HEK293 (cell line): Measurements from ENCODE around the gene TMEM135.

Experiments used
- CTCF ChIA-PET: fragments of 350-600 bp; formaldehyde crosslinking; extraction: SDS; loops from one replicate; lab custom pipeline; 2021; ENCODE audit warnings: antibody characterized with exemption; lab: Yijun Ruan, JAX
- POLR2A ChIA-PET: fragments of 300-600 bp; formaldehyde crosslinking; extraction: SDS; loops from one replicate; lab custom pipeline; 2020; ENCODE audit warnings: antibody characterized with exemption, inconsistent platforms; lab: Yijun Ruan, JAX
- H3K27ac ChIP-seq: fragments of 200-500 bp; sonication (Bioruptor generic); 2 replicates; pipeline ENCODE4 v1.5.1; 2014; ENCODE audit warnings: low read depth, low read length, control low read depth, inconsistent platforms; ENCODE audit errors: extremely low read depth
- H3K36me3 ChIP-seq, 2 experiments: fragments of 200-500 bp in 1 of 2; sonication (Bioruptor generic) in 1 of 2; 1 replicate in 1 of 2; 2 replicates in 1 of 2; pipeline ENCODE4 v1.5.1; 2014 to 2017; ENCODE audit warnings: inconsistent platforms in 2 of 2, low read length in 2 of 2; ENCODE audit not compliant: control insufficient read depth in 2 of 2, insufficient read depth in 1 of 2
- H3K4me1 ChIP-seq: fragments of 200-500 bp; sonication (Bioruptor generic); 2 replicates; pipeline ENCODE4 v1.5.1; 2014; ENCODE audit warnings: mild to moderate bottlenecking, low read length, inconsistent platforms; ENCODE audit not compliant: control insufficient read depth, insufficient read depth
- H3K4me3 ChIP-seq: 2 replicates; pipeline ENCODE4 v1.5.1; 2011; ENCODE audit warnings: low read depth, mild to moderate bottlenecking, control low read depth, low read length, moderate library complexity
- H3K9me3 ChIP-seq: fragments of 200-500 bp; sonication (Bioruptor generic); 2 replicates; pipeline ENCODE4 v1.5.1; 2014; ENCODE audit warnings: low read depth, low read length, inconsistent platforms; ENCODE audit not compliant: control insufficient read depth, insufficient read depth
- SALL2 ChIP-seq: fragments of 450-650 bp; formaldehyde crosslinking; IDR thresholded peaks from 2 replicates; pipeline ENCODE4 v1.5.0; 2017; ENCODE audit warnings: missing biosample characterization, mild to moderate bottlenecking, missing genetic modification characterization, borderline replicate concordance
- ZBTB10 ChIP-seq: fragments of 450-650 bp; formaldehyde crosslinking; IDR thresholded peaks from 2 replicates; pipeline ENCODE4 v1.5.1; 2016; ENCODE audit warnings: missing biosample characterization, missing genetic modification characterization
- ZFP3 ChIP-seq: fragments of 450-650 bp; formaldehyde crosslinking; IDR thresholded peaks from 2 replicates; pipeline ENCODE4 v1.5.1; 2016; ENCODE audit warnings: low read depth, missing biosample characterization, missing genetic modification characterization
- ZNF114 ChIP-seq: fragments of 450-650 bp; formaldehyde crosslinking; IDR thresholded peaks from 2 replicates; pipeline ENCODE4 v1.5.0; 2017; ENCODE audit warnings: missing biosample characterization, missing genetic modification characterization
- ZNF16 ChIP-seq: fragments of 450-650 bp; formaldehyde crosslinking; IDR thresholded peaks from 2 replicates; pipeline ENCODE4 v1.5.1; 2016; ENCODE audit warnings: low read depth, missing biosample characterization, missing genetic modification characterization
- ZNF175 ChIP-seq: fragments of 450-650 bp; formaldehyde crosslinking; IDR thresholded peaks from 2 replicates; pipeline ENCODE4 v1.5.1; 2016; ENCODE audit warnings: missing biosample characterization, missing genetic modification characterization
- ZNF184 ChIP-seq: fragments of 450-650 bp; IDR thresholded peaks from 2 replicates; pipeline ENCODE4 v1.5.1; 2018; ENCODE audit warnings: missing biosample characterization, mild to moderate bottlenecking, missing genetic modification characterization
- ZNF23 ChIP-seq: fragments of 450-650 bp; formaldehyde crosslinking; IDR thresholded peaks from 2 replicates; pipeline ENCODE4 v1.5.1; 2016; ENCODE audit warnings: missing biosample characterization, missing genetic modification characterization, borderline replicate concordance
- ZNF24 ChIP-seq: fragments of 450-650 bp; formaldehyde crosslinking; IDR thresholded peaks from 2 replicates; pipeline ENCODE4 v1.5.1; 2016; ENCODE audit warnings: missing biosample characterization, missing genetic modification characterization
- ZNF354C ChIP-seq: fragments of 450-650 bp; formaldehyde crosslinking; IDR thresholded peaks from 2 replicates; pipeline ENCODE4 v1.5.1; 2016; ENCODE audit warnings: missing biosample characterization, missing genetic modification characterization, low read depth, borderline replicate concordance
- ZNF426 ChIP-seq: fragments of 450-650 bp; formaldehyde crosslinking; IDR thresholded peaks from 2 replicates; pipeline ENCODE4 v1.5.1; 2017; ENCODE audit warnings: missing biosample characterization, missing genetic modification characterization, mild to moderate bottlenecking, inconsistent platforms, moderate library complexity
- ZNF513 ChIP-seq: fragments of 450-650 bp; IDR thresholded peaks from 2 replicates; pipeline ENCODE4 v1.5.1; 2018; ENCODE audit warnings: missing biosample characterization, missing genetic modification characterization
- ZNF521 ChIP-seq: fragments of 450-650 bp; formaldehyde crosslinking; IDR thresholded peaks from 2 replicates; pipeline ENCODE4 v1.5.1; 2017; ENCODE audit warnings: missing biosample characterization, mild to moderate bottlenecking, missing genetic modification characterization
- ZNF530 ChIP-seq: fragments of 450-650 bp; formaldehyde crosslinking; IDR thresholded peaks from 2 replicates; pipeline ENCODE4 v1.5.1; 2016; ENCODE audit warnings: low read depth, missing biosample characterization, missing genetic modification characterization
- ZNF548 ChIP-seq: fragments of 450-650 bp; formaldehyde crosslinking; IDR thresholded peaks from 2 replicates; pipeline ENCODE4 v1.5.1; 2016; ENCODE audit warnings: missing biosample characterization, missing genetic modification characterization
- ZNF580 ChIP-seq: fragments of 450-650 bp; formaldehyde crosslinking; IDR thresholded peaks from 2 replicates; pipeline ENCODE4 v1.5.1; 2016; ENCODE audit warnings: missing biosample characterization, missing genetic modification characterization
- ZNF768 ChIP-seq: fragments of 450-650 bp; formaldehyde crosslinking; IDR thresholded peaks from 2 replicates; pipeline ENCODE4 v1.5.1; 2018; ENCODE audit warnings: missing biosample characterization, mild to moderate bottlenecking, missing genetic modification characterization
- ZSCAN18 ChIP-seq: fragments of 450-650 bp; formaldehyde crosslinking; IDR thresholded peaks from 2 replicates; pipeline ENCODE4 v1.5.1; 2016; ENCODE audit warnings: missing biosample characterization, missing genetic modification characterization
- ZXDB ChIP-seq: fragments of 450-650 bp; formaldehyde crosslinking; IDR thresholded peaks from 2 replicates; pipeline ENCODE4 v1.5.1; 2016; ENCODE audit warnings: missing biosample characterization, missing genetic modification characterization

TMEM135 gene

GRCh38 chr11:87368858-87369480, 331.2 kb downstream of the TMEM135 start:
- TF ChIP-seq ZNF521 = no peak
- H3K4me3 ChIP-seq = no peak overlapping the region
- POLR2A ChIA-PET = no interaction called here
- H3K36me3 ChIP-seq = no peaks in the 10 kb centered on the region
- CTCF ChIA-PET = interaction anchor here (2.6 kb wide), 1 partner anchor 16 kb away, joined by 11 read pairs; no protein-coding TSS in a partner anchor
- H3K27ac ChIP-seq = no peak overlapping the region
- no peaks in the 10 kb centered on the region for H3K9me3 ChIP-seq
- H3K4me1 ChIP-seq = no peaks in the 10 kb centered on the region; the same call in 1 of the 2 replicates

GRCh38 chr11:87369888-87370287, 332.2 kb downstream of the TMEM135 start:
- Histone ChIP-seq H3K4me3 (no peak overlapping the region), H3K27ac (no peak overlapping the region), H3K9me3 (no peaks in the 10 kb centered on the region), H3K4me1 (no peaks in the 10 kb centered on the region; the same call in 1 of the 2 replicates), H3K36me3 (no peaks in the 10 kb centered on the region)
- TF ChIP-seq SALL2 (tag by site-specific recombination) = no peak
- TF ChIP-seq ZNF548 = no peak
- TF ChIP-seq ZNF580 = no peak
- no peak for TF ChIP-seq ZNF530 (tag by site-specific recombination)
- TF ChIP-seq ZNF354C = no peak
- TF ChIP-seq ZNF513 (tag by site-specific recombination) = no peak
- TF ChIP-seq ZNF114 (tag by site-specific recombination) = no peak
- no peak for TF ChIP-seq ZSCAN18 (tag by site-specific recombination)
- TF ChIP-seq ZNF24 = no peak
- no peak for TF ChIP-seq ZNF175 (tag by site-specific recombination)
- no peak for TF ChIP-seq ZNF426 (tag by site-specific recombination)
- TF ChIP-seq ZNF184 (tag by site-specific recombination) = no peak
- no peak for TF ChIP-seq ZNF23 (tag by site-specific recombination)
- no peak for TF ChIP-seq ZNF16 (tag by site-specific recombination)
- TF ChIP-seq ZBTB10 (tag by site-specific recombination) = no peak
- TF ChIP-seq ZXDB (tag by site-specific recombination) = no peak
- no peak for TF ChIP-seq ZNF768
- TF ChIP-seq ZFP3 (tag by site-specific recombination) = no peak
- ChIA-PET POLR2A (no interaction called here), CTCF (interaction anchor here (0.6 to 1.4 kb wide), 3 partner anchors 16 to 53 kb away, joined by 3 read pairs; no protein-coding TSS in a partner anchor)
